H1 (cell line): ENCODE measurements around the gene FUT4. TPM values are rescaled to one million over a fixed set of nuclear protein-coding genes. Genes with fewer than 3 reads are reported as not detected.

Experiments used
- CTCF ChIA-PET: fragments of 300-600 bp; sonication (Branson Sonifier 250); formaldehyde crosslinking; loops from one replicate; lab custom pipeline; 2021; ENCODE audit not compliant: partially characterized antibody; lab: Charles Lee
- POLR2A ChIA-PET: fragments of 300-600 bp; sonication (Branson Sonifier 250); formaldehyde crosslinking; loops from one replicate; lab custom pipeline; 2021; ENCODE audit warnings: inconsistent platforms; ENCODE audit not compliant: partially characterized antibody; lab: Charles Lee
- DNase-seq, 2 experiments: peaks; one replicate each; pipeline versions ENCODE4 v3.0.0 to v3.0.0-alpha.2; 2010 to 2022; ENCODE audit warnings: low spot score in 2 of 2, low read depth in 1 of 2, mixed read lengths in 1 of 2
- FAIRE-seq: peaks from 2 replicates; lab custom pipeline; 2011; peaks lifted over from hg19 to GRCh38; lab: Jason Lieb, UNC
- H2AFZ ChIP-seq: 2 replicates; pipeline ENCODE4 v1.8.1; 2012; ENCODE audit warnings: low read length, inconsistent platforms
- H2AK5ac ChIP-seq: 2 replicates; pipeline ENCODE4 v1.6.1; 2013; ENCODE audit warnings: low read depth, low read length
- H2BK120ac ChIP-seq: replicated peaks from 2 replicates; pipeline ENCODE3; 2013; ENCODE audit warnings: low read depth, low read length, inconsistent platforms
- H2BK12ac ChIP-seq: 2 replicates; pipeline ENCODE4 v1.6.1; 2013; ENCODE audit warnings: low read depth, low read length
- H2BK15ac ChIP-seq: 2 replicates; pipeline ENCODE4 v1.6.1; 2013; ENCODE audit warnings: low read length
- H2BK20ac ChIP-seq: 2 replicates; pipeline ENCODE4 v1.6.1; 2013; ENCODE audit warnings: low read length
- H2BK5ac ChIP-seq: 2 replicates; pipeline ENCODE4 v1.6.1; 2013; ENCODE audit warnings: low read depth, low read length
- H3K14ac ChIP-seq: 2 replicates; pipeline ENCODE4 v1.6.1; 2013; ENCODE audit warnings: inconsistent platforms; ENCODE audit not compliant: insufficient read length
- H3K18ac ChIP-seq: 2 replicates; pipeline ENCODE4 v1.6.1; 2013; ENCODE audit warnings: low read length; ENCODE audit errors: extremely low read depth
- H3K23ac ChIP-seq: 2 replicates; pipeline ENCODE4 v1.6.1; 2013; ENCODE audit warnings: inconsistent platforms; ENCODE audit not compliant: insufficient read length
- H3K23me2 ChIP-seq: 2 replicates; pipeline ENCODE4 v1.6.1; 2013; ENCODE audit warnings: low read depth, low read length
- H3K27ac ChIP-seq: 2 replicates; pipeline ENCODE4 v1.6.1; 2011; ENCODE audit warnings: low read depth, low read length, inconsistent platforms
- H3K27me3 ChIP-seq, 4 experiments: replicated peaks in 1 of 4; 1 replicate in 1 of 4; 2 replicates in 3 of 4; pipeline versions ENCODE4 v1.6.1 to v1.8.1; 2011 to 2013; ENCODE audit warnings: low read length in 3 of 4, mild to moderate bottlenecking in 3 of 4, inconsistent platforms in 2 of 4, mixed read lengths in 2 of 4, moderate library complexity in 1 of 4; ENCODE audit not compliant: control insufficient read depth in 3 of 4, insufficient read depth in 3 of 4; ENCODE audit errors: extremely low read depth in 1 of 4
- H3K36me3 ChIP-seq, 4 experiments: 2 replicates each; pipeline versions ENCODE4 v1.6.1 to v1.8.1; 2011 to 2013; ENCODE audit warnings: mild to moderate bottlenecking in 4 of 4, low read length in 3 of 4, moderate library complexity in 2 of 4, control low read depth in 1 of 4, inconsistent platforms in 1 of 4; ENCODE audit not compliant: insufficient read depth in 4 of 4, control insufficient read depth in 2 of 4
- H3K4ac ChIP-seq: replicated peaks from 2 replicates; pipeline ENCODE3; 2013; ENCODE audit warnings: low read length, low read depth, mixed read lengths, inconsistent platforms; ENCODE audit not compliant: insufficient read length
- H3K4me1 ChIP-seq, 4 experiments: replicated peaks in 1 of 4; 1 replicate in 1 of 4; 2 replicates in 3 of 4; pipeline versions ENCODE4 v1.6.1 to v1.8.1; 2011 to 2013; ENCODE audit warnings: low read length in 3 of 4, inconsistent platforms in 2 of 4, mixed read lengths in 1 of 4; ENCODE audit not compliant: insufficient read depth in 4 of 4, control insufficient read depth in 3 of 4
- H3K4me2 ChIP-seq, 2 experiments: 2 replicates each; pipeline versions ENCODE4 v1.6.1 to v1.8.1; 2011 to 2013; ENCODE audit warnings: low read depth in 2 of 2, low read length in 2 of 2, control low read depth in 1 of 2, inconsistent platforms in 1 of 2, mild to moderate bottlenecking in 1 of 2; ENCODE audit not compliant: insufficient read depth in 1 of 2
- H3K4me3 ChIP-seq, 4 experiments: fragments of 200-600, 300-600 bp in 1 of 4; sonication (generic), shearing (Covaris generic), sonication (Bioruptor Twin) in 1 of 4; 2 replicates each; pipeline versions ENCODE4 v1.5.1 to v1.8.1; 2011 to 2016; ENCODE audit warnings: low read length in 4 of 4, low read depth in 3 of 4, control low read depth in 2 of 4, inconsistent platforms in 2 of 4, mild to moderate bottlenecking in 2 of 4, mixed read lengths in 1 of 4, moderate library complexity in 1 of 4; ENCODE audit not compliant: insufficient read depth in 2 of 4; ENCODE audit errors: extremely low read depth in 1 of 4
- H3K56ac ChIP-seq: replicated peaks from 2 replicates; pipeline ENCODE3; 2013; ENCODE audit warnings: low read depth, mild to moderate bottlenecking, mixed read lengths, low read length, inconsistent platforms; ENCODE audit not compliant: insufficient read length
- H3K79me1 ChIP-seq: 2 replicates; pipeline ENCODE4 v1.6.1; 2013; ENCODE audit warnings: low read depth, low read length, control low read depth
- H3K79me2 ChIP-seq, 2 experiments: 2 replicates each; pipeline versions ENCODE4 v1.6.1 to v1.8.1; 2012 to 2013; ENCODE audit warnings: low read length in 2 of 2, mild to moderate bottlenecking in 2 of 2, inconsistent platforms in 1 of 2; ENCODE audit not compliant: insufficient read depth in 2 of 2, control insufficient read depth in 1 of 2
- H3K9ac ChIP-seq, 4 experiments: replicated peaks in 1 of 4; 1 replicate in 1 of 4; 2 replicates in 3 of 4; pipeline versions ENCODE4 v1.6.1 to v1.8.1; 2011 to 2013; ENCODE audit warnings: low read depth in 3 of 4, low read length in 3 of 4, control low read depth in 2 of 4, mild to moderate bottlenecking in 2 of 4, moderate library complexity in 2 of 4, inconsistent platforms in 1 of 4; ENCODE audit errors: extremely low read depth in 1 of 4
- H3K9me3 ChIP-seq, 2 experiments: 2 replicates each; pipeline versions ENCODE4 v1.6.1 to v1.8.1; 2012 to 2013; ENCODE audit warnings: mild to moderate bottlenecking in 2 of 2, moderate library complexity in 2 of 2, control low read depth in 1 of 2, inconsistent platforms in 1 of 2, low read depth in 1 of 2, low read length in 1 of 2, mixed read lengths in 1 of 2; ENCODE audit not compliant: insufficient read depth in 2 of 2
- H4K20me1 ChIP-seq, 2 experiments: replicated peaks in 1 of 2; 2 replicates each; pipeline versions ENCODE3 to v1.8.1; 2011 to 2013; ENCODE audit warnings: inconsistent platforms in 2 of 2, low read length in 2 of 2, mild to moderate bottlenecking in 1 of 2; ENCODE audit not compliant: insufficient read depth in 2 of 2, control insufficient read depth in 1 of 2
- H4K5ac ChIP-seq: 2 replicates; pipeline ENCODE4 v1.6.1; 2013; ENCODE audit warnings: low read length, low read depth, mixed read lengths, inconsistent platforms; ENCODE audit not compliant: insufficient read length
- H4K8ac ChIP-seq: 2 replicates; pipeline ENCODE4 v1.8.0; 2013; ENCODE audit warnings: mild to moderate bottlenecking, moderate library complexity, low read length, inconsistent platforms; ENCODE audit not compliant: insufficient read depth; ENCODE audit errors: extremely low read depth
- H4K91ac ChIP-seq: replicated peaks from 2 replicates; pipeline ENCODE3; 2013; ENCODE audit warnings: low read length, mixed read lengths, inconsistent platforms; ENCODE audit not compliant: insufficient read length
- CREB1 ChIP-seq: IDR thresholded peaks from 2 replicates; pipeline ENCODE4 v1.6.1; 2012; ENCODE audit warnings: inconsistent platforms
- EP300 ChIP-seq, 2 experiments: IDR thresholded peaks; 1 replicate in 1 of 2; 2 replicates in 1 of 2; pipeline ENCODE4 v1.6.1; 2011 to 2012; ENCODE audit warnings: low read depth in 2 of 2, low read length in 2 of 2, mild to moderate bottlenecking in 2 of 2, borderline replicate concordance in 1 of 2, inconsistent platforms in 1 of 2, moderate library complexity in 1 of 2
- GTF2F1 ChIP-seq: IDR thresholded peaks from 2 replicates; pipeline ENCODE4 v1.6.1; 2012; ENCODE audit warnings: low read depth, low read length, improper control_type of control experiment, borderline replicate concordance
- HDAC2 ChIP-seq, 2 experiments: fragments of 300-600 bp in 1 of 2; sonication (generic) in 1 of 2; IDR thresholded peaks; 2 replicates each; pipeline ENCODE4 v1.6.1; 2011 to 2012; ENCODE audit warnings: low read depth in 2 of 2, low read length in 2 of 2, mild to moderate bottlenecking in 2 of 2, moderate library complexity in 2 of 2, borderline replicate concordance in 1 of 2, inconsistent platforms in 1 of 2
- KDM1A ChIP-seq: fragments of 200-600, 300-600 bp; sonication (generic); IDR thresholded peaks from 2 replicates; pipeline ENCODE4 v1.7.1; 2016; ENCODE audit warnings: mild to moderate bottlenecking, low read length, borderline replicate concordance
- RNF2 ChIP-seq: fragments of 200-900, 300-1000 bp; sonication (generic); IDR thresholded peaks from 2 replicates; pipeline ENCODE4 v1.7.1; 2016; ENCODE audit warnings: borderline replicate concordance, low read depth, mild to moderate bottlenecking, antibody characterized with exemption, low read length; ENCODE audit not compliant: poor library complexity, severe bottlenecking; ENCODE audit errors: missing control alignments
- RXRA ChIP-seq: IDR thresholded peaks from 2 replicates; pipeline ENCODE4 v1.6.1; 2011; ENCODE audit warnings: low read depth, mild to moderate bottlenecking, low read length, moderate library complexity; ENCODE audit not compliant: insufficient read depth
- SIN3A ChIP-seq, 2 experiments: IDR thresholded peaks in 1 of 2; conservative IDR thresholded peaks in 1 of 2; 2 replicates each; pipeline ENCODE4 v1.6.1; 2011 to 2012; ENCODE audit warnings: low read length in 2 of 2, improper control_type of control experiment in 1 of 2, low read depth in 1 of 2, mild to moderate bottlenecking in 1 of 2
- SIX5 ChIP-seq: IDR thresholded peaks from 2 replicates; pipeline ENCODE4 v1.6.1; 2011; ENCODE audit warnings: mild to moderate bottlenecking, low read depth, low read length
- SP1 ChIP-seq: IDR thresholded peaks from 2 replicates; pipeline ENCODE4 v1.6.1; 2011; ENCODE audit warnings: low read depth, low read length
- SP4 ChIP-seq: IDR thresholded peaks from 2 replicates; pipeline ENCODE4 v1.6.1; 2012; ENCODE audit warnings: low read length, inconsistent platforms
- SUZ12 ChIP-seq: fragments of 200-600 bp; sonication (generic); IDR thresholded peaks from 2 replicates; pipeline ENCODE4 v1.6.1; 2012; ENCODE audit warnings: mild to moderate bottlenecking, inconsistent platforms, low read length, moderate library complexity, mixed read lengths
- WGBS, 2 experiments: shearing (Covaris generic) in 1 of 2; methylation state at CpG; one replicate each; pipeline versions ENCODE4 v1.1.6 to v1.1.7; 2013 to 2015; ENCODE audit warnings: low lambda C conversion rate in 2 of 2, mixed read lengths in 2 of 2, inconsistent platforms in 1 of 2, low coverage in 1 of 2, missing lambda C conversion rate in 1 of 2; ENCODE audit not compliant: insufficient replicate concordance in 2 of 2, insufficient coverage in 1 of 2, insufficient read length in 1 of 2; ENCODE audit errors: extremely low coverage in 1 of 2, missing lambda C conversion rate in 1 of 2; 5-methylcytosine and 5-hydroxymethylcytosine counted together
- polyA plus RNA-seq, 7 experiments: library from polyadenylated mRNA; depleted of rRNA in 3 of 7; stranded (reverse) in 5 of 7; unstranded in 2 of 7; fragments of >200 nt in 5 of 7; fragments of 200-250 nt in 2 of 7; gene quantifications; 1 replicate in 5 of 7; 2 replicates in 1 of 7; 4 replicates in 1 of 7; pipeline versions ENCODE4 v1.2.1 to v1.2.3, GENCODE V29; 2011 to 2013; ENCODE audit warnings: missing spikeins in 2 of 7, mixed read lengths in 2 of 7
- total RNA-seq: library from RNA; stranded (reverse); fragmentation: NEBNext Ultra II Directional; extraction: Animal tissue kit (Norgen Biotek cat#: 25700); gene quantifications from 2 replicates; pipeline ENCODE4 v1.2.1, GENCODE V29; 2021

The FUT4 gene
- total and polyA plus RNA-seq, 2 of the 8 experiments (the other 6 are each of a cell fraction or from before 2014, with no cell fraction given), result 2.6 to 8.0 TPM

- no peak overlapping the region for H3K27ac ChIP-seq
- no peak for DNase-seq
- no peak overlapping the region for H4K91ac ChIP-seq
- no peak overlapping the region for H3K4me2 ChIP-seq
- no peaks in the 10 kb centered on the region for H3K36me3 ChIP-seq
- no peak overlapping the region for H2AK5ac ChIP-seq
- H4K5ac ChIP-seq, result no peak overlapping the region
- no peaks in the 10 kb centered on the region for H4K20me1 ChIP-seq
- no peak overlapping the region for H3K23ac ChIP-seq
- POLR2A ChIA-PET, result interaction anchor here (0.8 kb wide), 1 partner anchor 53 kb away, joined by 3 read pairs; no protein-coding TSS in a partner anchor
- H3K23me2 ChIP-seq, result no peaks in the 10 kb centered on the region
- H2BK15ac ChIP-seq, result no peak overlapping the region
- no peaks in the 10 kb centered on the region; a peak in 2 of 7 replicates for H3K27me3 ChIP-seq
- no peaks in the 10 kb centered on the region for H3K9me3 ChIP-seq
- H2BK120ac ChIP-seq, result no peak overlapping the region
- no peak overlapping the region for H3K4me3 ChIP-seq
- CTCF ChIA-PET, result no interaction called here
- 88% methylated on average over 4 of the region's 4 CpGs; no CpG with 5 or more reads in 1 of the 2 experiments for WGBS, 2 experiments
- no peaks in the 10 kb centered on the region for H3K79me1 ChIP-seq
- FAIRE-seq, result no peak
- H3K9ac ChIP-seq, result no peak overlapping the region
- no peak overlapping the region for H3K4ac ChIP-seq
- H3K14ac ChIP-seq, result no peak overlapping the region
- no peak overlapping the region for H2BK5ac ChIP-seq
- H2AFZ ChIP-seq, result no peak overlapping the region
- H3K4me1 ChIP-seq, result no peaks in the 10 kb centered on the region
- no peak overlapping the region for H2BK20ac ChIP-seq
- no peak overlapping the region for H4K8ac ChIP-seq
- no peaks in the 10 kb centered on the region for H3K79me2 ChIP-seq
- H2BK12ac ChIP-seq, result no peak overlapping the region
- no peak overlapping the region for H3K18ac ChIP-seq
- H3K56ac ChIP-seq, result no peak overlapping the region
- TF ChIP-seq RXRA (no peak), KDM1A (no peak), SUZ12 (no peak), HDAC2 (IDR thresholded peaks at IDR 0.05; ENCODE audit: borderline replicate concordance in 1 of 2, low read depth in 2 of 2, low read length in 2 of 2) (no peak), GTF2F1 (no peak), SP4 (no peak), SP1 (no peak), CREB1 (no peak), SIN3A (conservative IDR thresholded peaks at IDR 0.05 in 1 of 2, IDR thresholded peaks at IDR 0.05 in 1 of 2; ENCODE audit: low read depth in 1 of 2, low read length in 2 of 2) (no peak), RNF2 (no peak), SIX5 (no peak), EP300 (IDR thresholded peaks at IDR 0.05; ENCODE audit: borderline replicate concordance in 1 of 2, low read depth in 2 of 2, low read length in 2 of 2) (no peak)
Measured at GRCh38 chr11:94583213-94583865, 39.6 kb downstream of the FUT4 start.
